ENCODE measurements around the gene LRRC36. TPM values are rescaled to one million over a fixed set of nuclear protein-coding genes. Genes with fewer than 3 reads are reported as not detected.

The LRRC36 gene
- total RNA-seq, 1 experiment from 2014 or later: 0.13 TPM

DNA sequence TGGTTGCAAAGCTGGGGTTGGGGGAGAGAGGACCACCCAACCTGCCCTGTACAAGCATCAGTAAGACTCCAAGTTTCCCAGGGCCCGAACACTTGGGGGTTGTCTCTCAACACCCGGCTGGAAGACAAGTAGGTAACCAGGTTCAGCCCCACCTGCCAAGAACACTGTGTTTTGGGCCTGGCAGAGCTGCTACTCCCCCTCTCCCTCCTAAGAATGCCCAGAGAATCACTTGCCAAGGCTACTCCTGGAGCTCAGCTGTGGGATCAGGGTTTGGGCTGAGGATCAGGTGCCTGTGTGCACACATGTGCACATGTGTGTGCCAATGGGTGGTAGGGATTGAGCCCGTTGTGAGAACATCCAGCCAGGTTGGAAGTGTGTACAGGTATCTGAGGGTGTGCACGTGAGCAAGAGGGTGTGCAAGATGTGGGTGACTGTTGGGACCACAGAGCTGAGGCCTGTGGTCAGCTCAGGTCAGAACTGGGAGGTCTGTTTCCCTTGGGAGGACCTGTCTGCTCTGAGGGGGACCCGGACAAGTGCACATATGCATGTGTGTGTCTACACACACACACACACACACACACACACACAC lies 106.6 kb downstream of the LRRC36 start:
- H3K4me1 Mint-ChIP-seq: peaks cover 44% of the 10 kb centered on the region
- POLR2A ChIA-PET: interaction anchor here (1.0 kb wide), 1 partner anchor 186 kb away, joined by 3 read pairs; the partner anchor contains the start of gene FHOD1
- peak overlapping the region; percentile 75; the same call in 1 of the 2 replicates for H3K4me3 Mint-ChIP-seq
- CTCF ChIA-PET: interaction anchor here (0.6 to 4.7 kb wide), 8 partner anchors 11 to 148 kb away, joined by 3 to 57 read pairs (median 6); partner anchors contain the start of genes ATP6V0D1, KCTD19 and LRRC36
- peaks cover 12% of the 10 kb centered on the region for H3K27me3 Mint-ChIP-seq (ENCODE audit: low read depth)
- no peak for TF ChIP-seq ZNF317 (CRISPR knock-in tag; IDR thresholded peaks at IDR 0.05; ENCODE audit: borderline replicate concordance, low read depth)
- TF ChIP-seq NFYB (CRISPR knock-in tag; conservative IDR thresholded peaks at IDR 0.05; ENCODE audit: low read depth): no peak
- 0 out of 2 replicates have a peak, but pooled peaks have one; percentile 30 for TF ChIP-seq SMAD3 (CRISPR knock-in tag; IDR thresholded peaks at IDR 0.05; ENCODE audit: borderline replicate concordance)
- TF ChIP-seq, protein P1, sequence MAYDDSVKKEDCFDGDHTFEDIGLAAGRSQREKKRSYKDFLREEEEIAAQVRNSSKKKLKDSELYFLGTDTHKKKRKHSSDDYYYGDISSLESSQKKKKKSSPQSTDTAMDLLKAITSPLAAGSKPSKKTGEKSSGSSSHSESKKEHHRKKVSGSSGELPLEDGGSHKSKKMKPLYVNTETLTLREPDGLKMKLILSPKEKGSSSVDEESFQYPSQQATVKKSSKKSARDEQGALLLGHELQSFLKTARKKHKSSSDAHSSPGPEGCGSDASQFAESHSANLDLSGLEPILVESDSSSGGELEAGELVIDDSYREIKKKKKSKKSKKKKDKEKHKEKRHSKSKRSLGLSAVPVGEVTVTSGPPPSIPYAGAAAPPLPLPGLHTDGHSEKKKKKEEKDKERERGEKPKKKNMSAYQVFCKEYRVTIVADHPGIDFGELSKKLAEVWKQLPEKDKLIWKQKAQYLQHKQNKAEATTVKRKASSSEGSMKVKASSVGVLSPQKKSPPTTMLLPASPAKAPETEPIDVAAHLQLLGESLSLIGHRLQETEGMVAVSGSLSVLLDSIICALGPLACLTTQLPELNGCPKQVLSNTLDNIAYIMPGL (CRISPR knock-in tag; IDR thresholded peaks at IDR 0.05): no peak
- no peak for TF ChIP-seq GABPB1 (CRISPR knock-in tag; IDR thresholded peaks at IDR 0.05)
- TF ChIP-seq, protein P2, sequence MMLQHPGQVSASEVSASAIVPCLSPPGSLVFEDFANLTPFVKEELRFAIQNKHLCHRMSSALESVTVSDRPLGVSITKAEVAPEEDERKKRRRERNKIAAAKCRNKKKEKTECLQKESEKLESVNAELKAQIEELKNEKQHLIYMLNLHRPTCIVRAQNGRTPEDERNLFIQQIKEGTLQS (CRISPR knock-in tag; conservative IDR thresholded peaks at IDR 0.05): no peak
- no peaks in the 10 kb centered on the region for H3K9me3 Mint-ChIP-seq
- DNase-seq (ENCODE audit: low spot score): no peak
- ATAC-seq: no peak
- H3K36me3 Mint-ChIP-seq: no peaks in the 10 kb centered on the region
- H3K27ac Mint-ChIP-seq: no peak overlapping the region; the same call in 1 of the 2 replicates

Other genes with a start within 250 kb of the LRRC36 start
- 16.9 to 18.8 TPM (median 17.4 TPM) in 3 replicates for gene PHAF1, start 216.9 kb upstream of the LRRC36 start, total RNA-seq (2021)
- gene B3GNT9, start 175.8 kb upstream of the LRRC36 start, total RNA-seq (2021): 6.4 to 7.8 TPM (median 7.6 TPM) in 3 replicates
- gene TRADD, start 166.9 kb upstream of the LRRC36 start, total RNA-seq (2021): 1.4 to 2.1 TPM (median 1.7 TPM) in 3 replicates
- 1.1 to 1.2 TPM (median 1.1 TPM) in 3 replicates for gene FBXL8, start 166.9 kb upstream of the LRRC36 start, total RNA-seq (2021)
- gene HSF4, start 162.1 kb upstream of the LRRC36 start, total RNA-seq (2021): 2.2 to 2.5 TPM (median 2.3 TPM) in 3 replicates
- gene NOL3, start 156.3 kb upstream of the LRRC36 start, total RNA-seq (2021): 8.5 to 10.6 TPM (median 9.7 TPM) in 3 replicates
- gene MATCAP1, start 142.9 kb upstream of the LRRC36 start, total RNA-seq (2021): 40.8 to 54.3 TPM (median 50.5 TPM) in 3 replicates
- 4.0 to 4.9 TPM (median 4.8 TPM) in 3 replicates for gene EXOC3L1, start 136.7 kb upstream of the LRRC36 start, total RNA-seq (2021)
- gene E2F4, start 134.7 kb upstream of the LRRC36 start, total RNA-seq (2021): 75.6 to 85.0 TPM (median 75.8 TPM) in 3 replicates
- 13.6 to 15.6 TPM (median 15.3 TPM) in 3 replicates for gene ELMO3, start 127.7 kb upstream of the LRRC36 start, total RNA-seq (2021)
- gene TMEM208, start 99.7 kb upstream of the LRRC36 start, total RNA-seq (2021): 37.4 to 48.4 TPM (median 43.1 TPM) in 3 replicates
- 68.9 to 81.3 TPM (median 71.5 TPM) in 3 replicates for gene FHOD1, start 79.3 kb upstream of the LRRC36 start, total RNA-seq (2021)
- gene SLC9A5, start 77.8 kb upstream of the LRRC36 start, total RNA-seq (2021): 10.3 to 14.4 TPM (median 12.9 TPM) in 3 replicates
- 5.9 to 16.7 TPM (median 15.0 TPM) in 3 replicates for gene PLEKHG4, start 47.3 kb upstream of the LRRC36 start, total RNA-seq (2021)
- 0.85 to 1.1 TPM (median 0.85 TPM) in 3 replicates for gene KCTD19, start 74 bp upstream of the LRRC36 start, total RNA-seq (2021)
- gene TPPP3, start 66.7 kb downstream of the LRRC36 start, total RNA-seq (2021): 0.57 to 0.74 TPM (median 0.64 TPM) in 3 replicates
- gene ZDHHC1, start 89.7 kb downstream of the LRRC36 start, total RNA-seq (2021): 4.2 to 4.9 TPM (median 4.6 TPM) in 3 replicates
- gene HSD11B2, start 104.3 kb downstream of the LRRC36 start, total RNA-seq (2021): 33.4 to 38.3 TPM (median 36.4 TPM) in 3 replicates
- 32.5 to 44.1 TPM (median 33.8 TPM) in 3 replicates for gene ATP6V0D1, start 154.3 kb downstream of the LRRC36 start, total RNA-seq (2021)
- gene AGRP, start 156.7 kb downstream of the LRRC36 start, total RNA-seq (2021): not detected in 3 replicates
- 14.9 to 15.9 TPM (median 15.5 TPM) in 3 replicates for gene RIPOR1, start 202.0 kb downstream of the LRRC36 start, total RNA-seq (2021)
- gene CTCF, start 235.7 kb downstream of the LRRC36 start, total RNA-seq (2021): 55.4 to 60.6 TPM (median 57.7 TPM) in 3 replicates

Data from WTC11 (cell line).